Activated gamma-delta T cell treated with anti-CD3 and anti-CD28 coated beads, Interleukin-2, amount 50 U/mL, for 16 hours (primary cell): ENCODE measurements around the gene SMPD1.
A peak's percentile ranks its signal among the peaks of the same experiment; 100 is the strongest.
"Not testable (repeated sequence)": the region's sequence is repeated elsewhere in the genome, so short reads cannot be mapped to it uniquely, and the experiment has no call there.

Source experiments
- DNase-seq: peaks from one replicate; pipeline ENCODE4 v3.0.0-alpha.2; 2020; ENCODE audit warnings: low read depth

The SMPD1 gene

GRCh38 chr11:6388748-6389147 lies 1.5 kb upstream of the SMPD1 start:
- no peak for DNase-seq

GRCh38 chr11:6390718-6391469 lies 620 bp downstream of the SMPD1 start:
- no peak for DNase-seq

GRCh38 chr11:6391537-6392134 lies 1.4 kb downstream of the SMPD1 start:
- DNase-seq = no peak

GRCh38 chr11:6392251-6392650 lies 2.0 kb downstream of the SMPD1 start:
- DNase-seq = not testable (repeated sequence)

- no peak for DNase-seq
Observed at GRCh38 chr11:6393989-6394670, 3.9 kb downstream of the SMPD1 start.

- DNase-seq = no peak
Observed at GRCh38 chr11:6395470-6396060, 5.3 kb downstream of the SMPD1 start.

- DNase-seq = no peak
Observed at GRCh38 chr11:6397156-6397555, 6.9 kb downstream of the SMPD1 start.

- DNase-seq = no peak
Observed at GRCh38 chr11:6397636-6398035, 7.4 kb downstream of the SMPD1 start.

GRCh38 chr11:6400431-6401345 lies 10.4 kb downstream of the SMPD1 start:
- DNase-seq = no peak

GRCh38 chr11:6401464-6401863 lies 11.2 kb downstream of the SMPD1 start:
- DNase-seq = no peak

GRCh38 chr11:6402061-6402470 lies 11.8 kb downstream of the SMPD1 start:
- no peak for DNase-seq

GRCh38 chr11:6402561-6402981 lies 12.3 kb downstream of the SMPD1 start:
- peak; percentile 61 for DNase-seq

GRCh38 chr11:6403539-6403938 lies 13.3 kb downstream of the SMPD1 start:
- no peak for DNase-seq

GRCh38 chr11:6404342-6405051 lies 14.2 kb downstream of the SMPD1 start:
- DNase-seq = no peak

GRCh38 chr11:6405052-6405667 lies 14.9 kb downstream of the SMPD1 start:
- no peak for DNase-seq

- no peak for DNase-seq
Observed at GRCh38 chr11:6405846-6406245, 15.6 kb downstream of the SMPD1 start.

GRCh38 chr11:6406370-6406769 lies 16.1 kb downstream of the SMPD1 start:
- DNase-seq = no peak

- no peak for DNase-seq
Observed at GRCh38 chr11:6410695-6411430, 20.6 kb downstream of the SMPD1 start.

GRCh38 chr11:6411594-6412031 lies 21.3 kb downstream of the SMPD1 start:
- DNase-seq = no peak

- DNase-seq = no peak
Observed at GRCh38 chr11:6413791-6414201, 23.5 kb downstream of the SMPD1 start.
